ENCODE data around the gene TBC1D16.

TBC1D16 gene

DNA sequence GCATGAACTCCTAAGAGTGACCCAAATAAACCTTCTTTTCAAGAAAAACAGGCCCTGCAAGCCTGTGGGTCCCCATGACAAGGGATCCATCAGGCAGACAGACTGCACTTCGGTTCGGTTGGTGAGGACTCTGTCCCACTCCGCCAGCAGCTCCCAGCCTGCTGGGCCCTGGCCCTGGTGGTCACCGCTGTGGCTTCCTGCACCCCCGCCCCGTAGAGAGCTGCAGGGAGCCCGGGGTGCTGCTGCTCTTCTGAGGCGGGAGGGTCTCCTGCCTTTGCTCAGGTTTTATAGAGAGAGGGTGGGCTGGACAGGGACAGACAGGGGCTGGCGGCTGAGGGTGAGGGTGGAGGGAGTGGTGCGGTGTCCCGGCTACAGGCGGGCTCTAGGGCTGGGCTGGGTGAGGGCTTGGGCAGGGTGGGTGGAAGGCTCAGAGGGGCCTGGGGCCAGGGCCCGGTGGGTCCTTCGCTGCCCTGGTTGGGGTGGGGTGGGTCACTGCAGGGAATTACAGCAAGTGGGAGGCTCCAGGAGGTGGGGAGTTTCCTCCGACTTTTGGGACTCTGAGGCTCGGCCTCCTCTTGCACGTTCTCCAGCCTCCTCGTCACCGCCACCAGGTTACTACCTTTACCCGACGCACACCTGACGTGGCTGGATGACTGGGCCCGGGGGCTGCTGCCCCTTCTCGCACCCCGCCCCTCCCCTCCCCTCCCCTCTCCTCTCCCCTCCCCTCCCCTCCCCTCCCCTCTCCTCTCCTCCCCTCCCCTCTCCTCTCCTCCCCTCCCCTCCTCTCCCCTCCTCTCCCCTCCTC, 106.2 kb downstream of the TBC1D16 start:
- DNase-seq (ENCODE audit: low read depth in 2 of 2, low spot score in 1 of 2): no peak

DNA sequence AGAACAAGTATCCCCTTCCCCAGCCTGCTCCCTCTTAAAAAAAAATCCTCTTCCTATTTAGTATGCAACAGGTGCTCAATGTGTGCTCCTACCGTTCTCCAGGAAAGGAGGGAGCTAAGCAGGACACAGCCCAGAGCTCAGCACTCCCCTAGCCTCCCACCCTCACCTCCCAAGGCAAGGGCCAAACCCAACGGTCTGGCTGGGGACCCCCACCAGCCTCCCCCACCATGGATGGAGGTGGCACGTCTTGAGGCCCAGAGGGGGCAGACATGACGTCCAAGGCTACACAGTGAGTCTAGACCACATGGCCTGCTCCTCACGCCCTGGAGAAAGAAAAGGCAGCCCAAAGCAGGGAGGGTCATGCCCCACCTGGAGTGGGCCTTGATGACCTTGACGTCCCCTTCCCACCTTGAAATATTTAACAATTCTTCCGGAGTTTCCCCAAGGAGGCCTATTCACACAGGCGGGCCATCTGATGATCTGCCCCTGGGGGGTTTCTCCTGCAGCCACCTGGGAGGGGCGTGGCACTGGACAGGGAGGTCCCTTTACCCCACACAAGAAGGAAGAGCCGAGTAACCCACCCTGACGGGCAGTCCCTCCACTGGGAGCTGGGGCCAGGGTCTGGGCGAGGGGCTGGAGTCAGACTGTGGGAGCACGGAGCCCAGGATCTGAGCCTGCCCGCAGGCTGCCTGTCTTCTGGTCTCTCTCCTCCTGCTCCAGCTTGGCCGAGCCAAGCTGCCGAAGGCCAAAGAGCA, 107.0 kb downstream of the TBC1D16 start:
- DNase-seq (ENCODE audit: low read depth in 2 of 2, low spot score in 1 of 2): no peak

DNA sequence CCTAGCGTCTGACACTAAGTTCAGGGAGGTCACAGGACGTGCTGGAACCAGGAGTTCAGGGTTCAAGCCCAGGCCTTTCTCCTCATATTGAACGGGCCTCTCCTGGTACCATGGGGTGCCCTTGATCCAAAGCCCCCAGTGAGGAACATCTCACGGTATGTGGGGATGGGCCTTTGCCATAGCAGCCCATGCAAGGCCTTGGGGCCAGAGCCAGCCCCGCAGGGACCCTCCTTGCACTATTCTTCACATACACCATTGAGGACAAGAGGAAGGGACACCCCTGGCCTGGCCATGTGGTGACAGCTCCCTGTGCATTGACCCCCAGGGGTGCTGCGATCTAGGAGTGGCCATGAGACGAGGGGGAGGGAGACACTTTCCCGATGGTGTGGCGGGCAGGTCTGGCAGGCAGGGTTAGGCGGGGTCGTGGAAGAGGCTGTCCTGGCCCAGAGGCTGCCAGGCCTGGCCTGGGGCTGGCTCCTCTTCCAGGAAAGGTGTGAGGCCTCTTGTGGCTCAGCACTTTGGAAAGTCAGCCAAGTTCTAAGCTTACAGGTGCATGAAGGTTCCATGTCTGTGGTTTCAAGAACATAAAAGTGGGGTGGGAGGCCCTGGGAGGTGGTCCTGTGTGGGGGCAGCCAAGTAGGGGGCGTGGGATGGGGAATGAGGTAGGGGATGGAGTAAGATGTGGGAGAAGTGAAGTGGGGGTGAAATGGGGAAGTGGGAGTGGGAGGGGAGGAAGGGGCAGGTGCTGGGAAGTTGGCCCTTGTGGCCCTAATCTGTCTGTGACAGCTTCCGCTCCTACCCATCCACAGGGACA, 107.8 kb downstream of the TBC1D16 start:
- no peak for DNase-seq (ENCODE audit: low read depth in 2 of 2, low spot score in 1 of 2)

DNA sequence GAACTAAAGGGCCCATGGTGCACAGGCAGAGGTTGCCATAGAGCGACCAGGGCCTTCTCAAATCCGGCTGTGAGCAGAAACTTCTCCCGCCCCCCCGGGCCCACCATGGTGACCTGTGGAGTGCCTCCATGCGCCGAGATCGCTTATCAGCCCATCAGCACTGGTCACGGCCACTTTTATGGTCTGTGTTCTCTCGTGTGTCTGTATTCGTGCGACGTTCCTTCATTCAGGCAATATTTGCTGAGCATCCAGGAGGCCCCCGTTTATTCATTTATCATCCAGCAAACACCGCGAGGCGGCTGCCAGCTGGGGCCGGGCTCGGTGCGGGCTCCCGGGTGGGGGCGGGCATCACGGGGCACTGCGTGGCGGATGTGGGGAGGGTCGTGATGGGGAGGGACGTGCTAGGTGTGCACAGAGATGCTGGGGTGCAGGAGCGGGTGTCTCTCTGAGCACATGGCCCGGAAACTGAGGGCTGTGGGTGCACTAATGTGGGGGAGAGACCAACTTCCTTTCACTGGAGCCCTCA, 108.5 kb downstream of the TBC1D16 start:
- DNase-seq (ENCODE audit: low read depth in 2 of 2, low spot score in 1 of 2): no peak

DNA sequence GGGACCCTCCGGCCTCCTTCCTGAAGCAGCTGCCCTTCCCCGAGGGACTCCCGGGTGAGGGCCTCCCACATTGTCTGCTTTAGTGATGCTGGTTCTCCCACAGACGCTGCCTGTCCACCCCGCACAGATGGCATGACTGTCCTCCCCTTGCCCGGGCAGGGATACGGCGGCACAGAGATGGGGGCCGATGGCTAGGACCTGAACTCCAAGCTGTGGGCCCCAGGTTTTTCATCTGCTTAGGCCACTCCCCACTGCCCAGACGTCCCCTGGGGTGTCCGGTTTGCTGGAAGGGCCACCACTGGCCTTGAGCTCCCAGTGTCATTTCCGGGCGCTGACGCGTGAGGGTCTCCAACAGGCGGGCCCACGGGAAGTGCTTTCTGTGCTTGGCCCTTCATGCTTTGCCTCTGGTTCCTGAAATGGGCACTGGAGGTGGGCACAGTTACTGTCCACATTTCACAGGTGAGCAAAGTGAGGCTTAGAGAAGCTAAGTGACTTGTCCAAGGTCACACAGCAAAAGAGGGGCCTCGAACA, 109.0 kb downstream of the TBC1D16 start:
- DNase-seq (ENCODE audit: low read depth in 2 of 2, low spot score in 1 of 2): no peak

DNA sequence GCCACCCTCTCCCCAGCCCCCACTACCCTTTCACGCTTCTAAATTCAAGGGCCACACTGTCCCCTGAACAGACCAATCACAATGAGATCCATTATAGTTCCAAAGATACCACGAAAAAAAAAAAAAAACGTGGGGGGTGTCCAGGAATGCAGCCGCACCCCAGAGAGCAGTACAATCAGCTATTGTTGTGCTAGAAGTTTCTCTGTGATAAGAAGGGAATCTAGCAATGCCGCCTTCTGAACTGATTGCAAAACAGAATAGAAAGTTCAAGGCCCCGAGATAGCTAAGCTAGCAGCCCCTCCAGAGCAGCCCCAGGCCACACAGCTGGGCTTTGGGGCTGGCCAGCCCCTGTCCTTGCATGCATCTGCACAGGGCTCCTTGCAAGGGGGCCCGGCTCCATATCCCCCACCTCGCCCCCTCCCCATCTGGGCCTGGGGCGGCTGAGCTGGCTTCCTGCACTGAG, 109.5 kb downstream of the TBC1D16 start:
- DNase-seq (ENCODE audit: low read depth in 2 of 2, low spot score in 1 of 2): no peak

DNA sequence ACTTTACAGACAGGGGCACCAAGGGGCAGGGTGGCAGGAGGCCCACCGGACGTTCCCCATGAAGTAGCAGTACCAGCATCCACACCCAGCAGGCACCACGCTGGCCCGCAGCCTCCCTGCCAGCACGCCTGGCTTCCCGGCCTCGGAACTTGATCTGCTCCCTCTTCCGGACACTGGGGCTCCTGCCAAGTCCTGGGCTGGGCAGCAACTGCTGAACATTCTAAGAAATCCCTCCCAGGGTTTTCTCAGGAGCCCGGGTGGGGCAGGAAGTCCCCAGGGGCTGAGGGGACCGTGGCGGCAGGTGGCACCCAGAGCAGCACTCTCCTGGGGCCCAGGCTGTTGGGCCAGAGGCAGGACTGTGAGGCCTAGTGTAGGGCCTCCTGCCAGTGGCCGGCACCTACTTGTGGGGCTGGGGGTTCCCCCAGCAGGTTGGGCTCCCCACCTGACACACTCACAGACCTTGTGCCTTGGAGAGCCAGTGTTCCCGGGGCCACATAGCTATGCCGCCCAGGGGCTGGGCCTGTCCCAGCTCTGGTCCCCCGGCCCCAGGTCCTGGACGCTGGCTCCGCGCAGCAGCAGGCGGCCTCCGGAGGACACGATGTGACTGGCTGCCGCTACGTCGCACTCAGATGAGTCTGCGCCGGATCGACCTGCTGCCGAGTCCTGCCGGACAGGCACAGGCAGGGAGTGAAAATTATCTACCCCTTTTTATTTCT, 110.3 kb downstream of the TBC1D16 start:
- no peak for DNase-seq (ENCODE audit: low read depth in 2 of 2, low spot score in 1 of 2)

DNA sequence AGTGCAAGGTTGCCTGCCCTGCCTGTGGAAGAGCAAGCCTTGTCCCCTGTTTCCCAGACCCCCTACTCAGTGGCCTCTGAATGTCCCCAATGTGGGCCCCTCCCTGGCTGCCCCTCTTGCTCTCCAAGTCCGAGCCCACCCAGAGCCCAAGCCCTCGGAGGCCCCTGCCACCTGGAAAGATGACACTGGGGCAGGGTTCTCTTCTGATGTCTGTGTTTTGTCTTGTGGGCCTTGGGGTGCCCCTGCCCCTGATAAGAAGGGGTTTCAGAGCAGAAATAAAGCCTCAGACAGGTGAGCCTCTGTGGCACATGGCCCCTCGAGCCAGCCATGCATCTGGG, 111.1 kb downstream of the TBC1D16 start:
- no peak for DNase-seq (ENCODE audit: low read depth in 2 of 2, low spot score in 1 of 2)

DNA sequence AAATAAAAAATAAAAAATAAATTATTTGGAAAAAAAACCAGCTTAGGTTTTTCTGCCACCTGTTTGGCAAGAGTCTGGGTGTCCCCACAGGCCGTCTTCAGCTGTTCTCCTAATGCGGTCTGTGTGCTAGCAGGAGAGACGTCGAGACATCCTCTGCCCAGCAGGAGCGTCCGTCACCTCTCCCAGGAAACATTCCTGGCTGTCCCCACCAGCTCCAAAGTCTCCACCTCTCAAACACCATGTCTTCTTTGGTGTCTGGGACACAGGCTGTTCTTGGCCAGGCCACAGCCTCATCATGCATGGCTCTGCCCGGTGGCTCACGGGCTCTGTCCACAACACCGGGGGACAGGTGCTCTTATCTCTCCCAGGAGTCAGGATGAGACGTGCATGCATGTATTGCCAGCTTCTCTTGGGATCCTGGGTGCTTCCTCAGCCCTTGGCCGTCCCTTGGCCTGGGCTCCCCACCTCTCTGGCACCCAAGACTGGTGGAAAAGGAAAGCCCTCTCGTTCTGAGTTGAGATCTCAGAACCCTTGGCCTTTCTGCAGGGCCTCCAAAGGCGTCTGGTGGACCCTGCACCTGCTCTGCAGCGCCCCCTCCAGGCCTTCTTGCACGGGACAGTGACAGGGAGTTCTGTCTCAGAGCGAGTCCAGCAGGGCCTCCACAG, 111.6 kb downstream of the TBC1D16 start:
- DNase-seq (ENCODE audit: low read depth in 2 of 2, low spot score in 1 of 2): no peak

DNA sequence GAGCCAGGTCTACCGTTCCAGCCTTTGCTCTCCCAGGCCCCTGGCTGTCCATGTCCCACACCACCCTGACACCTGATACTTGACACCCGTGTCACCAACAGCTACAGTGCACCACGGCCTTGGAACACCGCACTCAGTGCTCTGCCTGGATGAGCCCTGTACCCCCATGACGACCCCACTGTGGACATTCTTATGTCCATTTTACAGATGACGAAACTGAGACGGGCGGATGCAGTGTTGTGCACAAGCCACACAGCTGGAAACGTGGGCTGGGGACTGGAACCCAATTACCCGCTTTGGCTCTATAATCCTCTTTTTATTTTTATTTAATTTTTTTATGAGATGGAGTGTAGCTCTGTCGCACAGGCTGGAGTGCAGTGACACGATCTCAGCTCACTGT, 112.9 kb downstream of the TBC1D16 start:
- DNase-seq (ENCODE audit: low read depth in 2 of 2, low spot score in 1 of 2): no peak

DNA sequence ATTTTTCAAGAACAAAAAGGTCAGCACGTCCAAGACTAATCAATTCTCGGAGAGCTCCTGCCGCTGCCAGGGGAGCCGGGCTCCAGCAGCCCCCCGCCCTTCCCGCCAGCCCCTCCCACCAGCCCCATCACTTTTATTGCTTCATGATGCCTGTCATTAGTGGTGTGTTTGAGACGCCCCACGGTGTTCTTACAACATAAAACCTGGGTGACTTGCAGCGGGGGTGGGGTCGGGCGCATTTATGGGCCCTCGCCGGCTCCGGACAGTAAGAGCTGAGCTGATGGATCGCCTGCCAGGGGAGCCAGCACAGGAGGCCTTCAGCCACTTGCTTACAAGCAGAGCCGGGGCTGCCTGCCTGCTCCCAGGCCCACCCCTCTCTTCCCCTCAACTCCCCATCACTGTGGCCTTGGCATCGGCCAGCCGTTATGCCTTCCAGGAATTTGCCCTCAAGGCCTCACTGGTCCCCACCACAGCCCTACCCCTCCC, 113.5 kb downstream of the TBC1D16 start:
- DNase-seq (ENCODE audit: low read depth in 2 of 2, low spot score in 1 of 2): no peak

DNA sequence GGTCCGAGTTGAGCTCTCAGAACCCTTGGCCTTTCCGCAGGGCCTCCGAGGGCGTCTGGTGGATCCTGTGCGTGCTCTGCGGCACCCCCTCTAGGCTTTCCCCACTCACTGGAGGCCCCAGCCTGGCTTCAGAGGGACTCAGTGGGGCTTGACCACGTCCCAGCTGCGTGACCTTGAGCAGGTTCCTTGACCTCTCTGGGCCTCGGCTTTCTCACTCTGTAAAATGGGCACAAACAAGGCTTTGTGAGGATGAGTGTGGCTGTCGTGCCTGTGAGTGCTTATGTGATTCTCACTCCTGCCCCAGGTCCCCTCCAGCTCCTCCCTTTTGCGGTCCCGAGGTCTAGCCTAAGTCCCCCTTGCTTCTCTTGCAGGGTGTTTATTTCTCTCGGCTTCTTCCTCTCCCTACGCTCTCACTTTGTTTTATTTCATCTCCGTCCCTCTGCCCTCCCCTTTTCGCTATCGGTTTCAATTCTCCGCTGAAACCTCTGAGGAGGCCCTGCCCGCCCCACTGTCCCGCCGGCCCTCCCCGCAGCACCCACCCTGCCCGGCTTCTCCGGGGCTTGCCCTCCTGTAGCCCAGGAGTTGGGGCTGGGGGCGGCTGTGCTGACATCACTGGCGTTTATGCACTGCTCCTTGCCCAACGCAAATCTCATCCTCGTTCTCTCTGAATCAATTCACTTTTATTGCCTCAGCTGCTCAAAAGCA, 114.1 kb downstream of the TBC1D16 start:
- no peak for DNase-seq (ENCODE audit: low read depth in 2 of 2, low spot score in 1 of 2)

DNA sequence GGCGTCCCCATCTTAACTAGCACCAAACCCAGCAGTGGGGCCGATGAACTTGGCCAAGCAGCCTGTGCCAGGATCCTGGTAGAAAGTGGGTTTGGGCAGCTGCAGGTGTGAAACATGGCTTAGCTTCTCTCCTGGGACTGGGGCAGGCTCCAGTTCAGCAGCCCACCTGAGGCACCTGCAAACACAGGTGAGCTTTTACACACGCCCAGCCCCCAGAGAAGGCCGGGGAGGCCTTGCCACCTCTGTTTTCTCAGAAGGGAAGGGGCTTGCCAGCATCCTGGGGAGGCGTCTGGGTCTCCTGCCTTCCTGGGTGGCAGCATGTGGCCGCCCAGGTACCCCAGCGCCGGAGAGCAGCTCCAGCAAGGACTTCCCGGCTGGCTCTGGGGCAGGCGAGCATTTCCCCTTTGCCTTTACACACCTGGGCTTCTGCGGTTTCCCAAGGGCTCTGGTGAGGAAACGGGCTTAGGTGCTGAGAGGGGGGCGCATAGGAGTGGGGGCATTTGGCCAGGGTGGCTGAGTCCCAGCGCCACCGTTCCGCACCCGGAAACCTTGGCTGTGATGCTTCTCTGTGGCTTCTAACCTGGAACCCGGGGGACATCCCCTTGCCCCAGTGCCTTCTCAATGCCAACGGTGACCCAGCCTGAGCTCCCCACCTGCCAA, 114.8 kb downstream of the TBC1D16 start:
- DNase-seq (ENCODE audit: low read depth in 2 of 2, low spot score in 1 of 2): no peak

DNA sequence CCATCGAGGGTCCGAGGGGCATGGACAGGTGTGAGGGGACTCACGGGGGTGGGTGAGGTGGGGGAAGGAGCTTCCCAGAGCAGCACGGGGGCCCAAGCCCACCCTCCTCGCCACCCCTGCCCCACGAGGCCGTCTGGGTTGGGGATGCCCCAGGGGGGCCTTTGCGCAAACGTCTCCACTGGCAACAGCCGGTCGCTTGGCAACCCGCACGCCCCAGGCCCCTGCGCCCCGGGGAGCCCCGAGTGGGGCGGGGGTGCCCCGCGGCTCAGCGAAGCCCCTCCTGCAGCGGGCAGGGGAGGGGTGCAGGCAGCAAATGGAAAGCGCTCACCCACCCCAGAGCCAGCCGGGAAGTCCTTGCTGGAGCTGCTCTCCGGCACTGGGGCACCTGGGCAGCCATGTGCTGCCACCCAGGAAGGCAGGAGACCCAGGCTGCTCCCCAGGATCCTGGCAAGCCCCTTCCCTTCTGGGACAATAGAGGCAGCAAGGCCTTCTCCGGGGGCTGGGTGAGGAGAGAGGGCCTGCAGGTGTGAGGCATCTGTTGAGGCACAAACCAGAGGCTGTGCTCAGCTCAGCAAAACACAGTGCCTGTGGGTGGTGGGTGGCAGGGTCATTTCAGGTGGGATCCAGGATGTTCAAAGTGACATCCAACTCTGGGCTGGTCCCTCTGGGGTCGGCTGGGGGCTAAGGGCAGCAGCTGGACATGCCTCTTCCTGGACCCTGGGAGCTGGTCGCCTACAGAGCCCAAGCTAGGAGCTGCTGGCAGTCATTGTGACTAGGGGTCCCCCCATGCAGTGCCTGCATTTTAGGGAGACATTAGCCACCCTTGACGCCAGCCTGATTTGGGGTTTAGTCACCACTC, 115.6 kb downstream of the TBC1D16 start:
- DNase-seq (ENCODE audit: low read depth in 2 of 2, low spot score in 1 of 2): no peak

DNA sequence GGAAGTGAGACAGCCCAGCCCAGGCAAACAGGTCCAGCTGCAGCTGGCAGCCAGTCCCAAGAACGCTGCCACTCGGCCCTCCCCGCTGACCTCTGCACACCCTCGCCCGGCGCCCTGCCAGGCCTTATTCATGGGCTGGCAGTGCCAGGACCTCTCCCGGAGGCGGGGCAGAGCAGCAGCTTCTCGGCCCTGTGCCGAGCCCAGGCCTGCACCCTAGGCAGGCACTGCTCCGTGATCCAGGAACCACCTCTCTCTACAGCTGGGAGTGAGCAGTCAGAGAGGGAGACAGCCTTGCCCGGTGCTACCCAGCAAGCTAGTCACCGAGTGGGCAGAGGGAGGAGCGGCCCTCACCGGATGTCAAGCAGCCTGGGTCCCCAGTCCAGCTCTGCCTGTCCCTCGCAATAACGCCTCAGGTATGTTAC, 116.5 kb downstream of the TBC1D16 start:
- no peak for DNase-seq (ENCODE audit: low read depth in 2 of 2, low spot score in 1 of 2)

DNA sequence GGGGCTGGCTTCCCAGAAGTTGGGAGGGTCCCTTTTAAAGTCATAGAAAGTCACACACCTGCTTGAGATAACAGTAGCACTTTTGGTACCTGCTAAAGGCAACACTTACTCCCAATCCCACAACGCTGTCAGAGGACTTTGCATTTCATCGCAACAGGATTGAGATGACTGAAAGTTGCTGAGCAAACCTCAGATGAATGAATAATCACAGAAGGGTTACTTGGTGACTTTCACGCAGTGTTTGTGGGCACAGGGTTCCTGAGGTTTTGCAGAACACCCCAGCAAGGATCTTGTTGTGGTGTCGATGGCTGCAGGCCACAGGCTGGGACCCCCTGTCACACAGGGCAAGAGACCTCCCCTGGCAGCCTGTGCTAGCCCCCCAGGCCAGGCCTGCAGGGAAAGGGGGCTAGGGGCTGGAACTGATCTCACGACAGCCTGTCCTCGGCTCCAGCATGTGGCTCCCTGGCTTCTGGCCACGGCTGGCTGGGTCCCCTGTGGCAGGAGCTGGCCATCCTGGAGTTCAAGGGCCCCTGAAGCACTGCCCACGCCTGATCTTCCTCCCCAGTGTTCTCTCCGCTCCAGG, 117.0 kb downstream of the TBC1D16 start:
- DNase-seq (ENCODE audit: low read depth in 2 of 2, low spot score in 1 of 2): no peak

DNA sequence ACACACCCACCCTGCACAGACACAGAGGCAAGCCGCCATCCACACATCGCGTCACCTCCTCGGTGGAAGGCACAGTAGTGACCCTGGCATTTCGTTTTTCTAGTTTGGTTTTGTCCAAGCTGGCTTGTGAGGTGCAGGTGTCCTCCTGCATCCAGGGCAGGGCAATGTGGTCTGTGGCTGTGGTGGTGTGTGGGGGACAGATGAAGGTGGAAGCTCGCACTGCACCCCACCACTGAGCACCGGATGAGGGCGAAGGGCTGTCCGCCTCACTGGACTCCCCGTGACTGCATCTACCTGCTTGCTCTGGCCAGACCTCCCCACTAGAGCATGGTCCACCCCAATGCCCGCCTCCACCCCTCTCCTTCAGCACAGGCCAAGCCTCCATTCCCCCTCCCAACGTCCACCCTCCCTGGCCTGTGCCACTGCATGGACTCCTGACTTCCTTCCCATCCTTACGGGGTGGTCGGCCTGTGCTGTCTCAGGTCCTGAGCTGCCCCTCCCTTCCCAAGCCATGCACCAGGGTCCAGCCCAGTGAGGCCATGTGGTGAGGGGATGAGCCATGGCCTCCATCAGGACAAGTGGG, 117.7 kb downstream of the TBC1D16 start:
- no peak for DNase-seq (ENCODE audit: low read depth in 2 of 2, low spot score in 1 of 2)
